GM12873 (cell line): ENCODE measurements around the gene SLC41A3.

Source experiments
- CTCF ChIP-seq: IDR thresholded peaks from 2 replicates; pipeline ENCODE4 v1.5.1; 2012; ENCODE audit warnings: low read depth, mild to moderate bottlenecking, moderate library complexity, low read length, control low read depth; ENCODE audit not compliant: insufficient read depth; ENCODE audit errors: missing control alignments

Gene SLC41A3

DNA sequence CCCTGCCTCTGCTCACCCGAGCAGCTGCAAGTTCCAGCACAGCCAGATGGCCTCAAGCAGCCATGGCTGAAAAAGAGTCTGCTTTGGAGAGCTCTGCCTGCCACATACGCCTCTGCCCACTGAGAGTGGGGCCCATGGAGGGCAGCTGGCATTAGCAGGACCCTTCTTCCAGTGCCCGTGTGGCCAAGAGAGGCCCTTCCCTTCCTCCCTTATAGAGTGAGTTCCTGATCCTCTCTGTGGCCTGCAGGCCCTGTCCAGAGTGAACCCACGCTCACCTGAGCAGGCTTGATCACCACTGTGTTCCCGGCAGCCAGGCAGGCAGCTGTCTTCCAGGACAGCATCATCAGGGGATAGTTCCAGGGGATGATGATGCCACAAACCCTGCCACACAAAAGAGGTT is 41.4 kb upstream of the SLC41A3 start:
- TF ChIP-seq CTCF = no peak

- no peak for TF ChIP-seq CTCF
Observed at GRCh38 chr3:126124896-126125295, 41.0 kb upstream of the SLC41A3 start.

GRCh38 chr3:126124148-126124868 is 40.4 kb upstream of the SLC41A3 start:
- no peak for TF ChIP-seq CTCF

GRCh38 chr3:126121632-126122031 is 37.7 kb upstream of the SLC41A3 start:
- TF ChIP-seq CTCF = no peak

DNA sequence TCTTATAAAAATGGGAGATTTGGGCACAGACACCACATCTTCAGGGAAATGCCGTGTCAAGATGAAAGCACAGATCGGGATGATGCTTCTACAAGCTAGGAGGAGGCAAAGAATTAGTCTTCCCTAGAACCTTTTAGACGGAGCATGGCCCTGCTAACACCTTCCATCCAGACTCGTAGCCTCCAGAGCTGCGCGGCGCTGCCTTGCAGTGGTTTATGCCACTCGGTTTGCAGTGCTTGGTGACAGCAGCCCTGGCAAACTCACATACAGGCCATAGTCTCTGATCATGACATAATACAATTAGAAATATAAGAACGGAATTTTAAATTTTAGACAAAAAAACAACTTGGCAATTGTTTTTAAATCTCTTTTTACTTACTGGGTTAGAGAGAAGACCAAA is 37.1 kb upstream of the SLC41A3 start:
- TF ChIP-seq CTCF = no peak

- no peak for TF ChIP-seq CTCF
Observed at GRCh38 chr3:126119976-126120375, 36.1 kb upstream of the SLC41A3 start.

DNA sequence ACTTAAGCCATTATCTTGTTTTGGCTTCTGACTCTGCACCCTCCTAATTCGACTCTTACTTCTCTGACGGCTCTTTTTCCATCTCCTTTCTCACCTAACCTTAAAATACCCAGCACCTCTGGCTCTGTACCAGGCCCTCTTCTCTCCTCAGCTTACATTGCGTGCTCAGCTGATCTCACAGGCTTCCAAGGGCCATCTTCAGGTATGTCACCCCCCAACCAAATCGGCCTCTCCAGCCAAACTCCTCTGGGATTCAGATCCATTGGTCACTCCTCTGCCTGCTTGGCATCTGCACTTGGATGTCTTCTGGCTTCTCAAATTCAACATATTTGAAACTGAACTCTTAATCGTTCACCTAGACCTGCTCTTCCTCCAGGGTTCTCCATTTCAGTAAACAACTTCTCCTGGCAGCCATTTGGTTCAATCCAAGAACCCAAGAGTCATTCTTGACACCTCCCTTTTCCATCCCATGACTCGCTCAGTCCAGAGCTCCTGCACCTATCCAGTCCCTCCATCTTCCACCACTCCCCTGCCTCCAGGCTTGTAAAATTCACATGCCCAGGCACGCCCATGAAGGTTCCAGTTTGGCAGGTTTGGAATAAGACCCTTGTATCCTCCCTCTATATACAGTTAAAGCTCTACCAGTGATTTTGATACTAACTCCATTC is 35.2 kb upstream of the SLC41A3 start:
- TF ChIP-seq CTCF = no peak
